Measurements from ENCODE around the gene FGD5.

Gene FGD5

DNA sequence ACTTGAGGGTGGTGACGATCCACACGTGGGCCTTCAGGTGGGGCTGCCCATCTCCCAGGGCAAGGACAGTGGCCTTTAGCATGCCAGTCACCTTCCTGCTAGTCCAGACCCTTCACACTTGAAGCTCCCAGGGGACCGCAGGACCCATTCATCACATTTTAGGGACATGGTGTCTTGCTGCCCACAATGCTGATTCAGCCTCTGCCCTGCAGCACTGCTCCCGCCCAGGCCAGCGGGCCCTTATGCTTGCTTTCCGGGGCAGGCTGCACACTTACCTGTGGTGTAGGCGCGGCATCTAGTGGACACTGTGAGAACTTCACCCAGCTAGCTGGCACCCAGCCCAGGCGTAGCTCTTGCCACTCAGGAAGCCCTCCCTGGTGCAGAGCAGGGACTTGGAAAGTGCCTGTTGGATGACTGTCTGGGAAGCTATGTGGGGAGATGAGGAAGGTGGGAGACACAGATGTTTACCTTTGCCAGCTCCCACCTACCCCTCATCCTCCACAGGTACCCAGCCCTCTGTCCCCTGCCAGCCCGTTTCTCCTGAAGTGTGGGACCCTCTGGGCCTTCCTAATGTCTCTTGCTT is 102.4 kb downstream of the FGD5 start:
- in situ Hi-C loops (cut with MboI; ENCODE audit: low pct_unique_long_range_greater_than_20kb, low sequenced_read_pairs, unreplicated experiment) = loop anchor here (10.0 to 25.0 kb wide), 2 partner anchors 126 to 259 kb away; partner anchors contain the start of gene CCDC174
- TF ChIP-seq, protein P1, sequence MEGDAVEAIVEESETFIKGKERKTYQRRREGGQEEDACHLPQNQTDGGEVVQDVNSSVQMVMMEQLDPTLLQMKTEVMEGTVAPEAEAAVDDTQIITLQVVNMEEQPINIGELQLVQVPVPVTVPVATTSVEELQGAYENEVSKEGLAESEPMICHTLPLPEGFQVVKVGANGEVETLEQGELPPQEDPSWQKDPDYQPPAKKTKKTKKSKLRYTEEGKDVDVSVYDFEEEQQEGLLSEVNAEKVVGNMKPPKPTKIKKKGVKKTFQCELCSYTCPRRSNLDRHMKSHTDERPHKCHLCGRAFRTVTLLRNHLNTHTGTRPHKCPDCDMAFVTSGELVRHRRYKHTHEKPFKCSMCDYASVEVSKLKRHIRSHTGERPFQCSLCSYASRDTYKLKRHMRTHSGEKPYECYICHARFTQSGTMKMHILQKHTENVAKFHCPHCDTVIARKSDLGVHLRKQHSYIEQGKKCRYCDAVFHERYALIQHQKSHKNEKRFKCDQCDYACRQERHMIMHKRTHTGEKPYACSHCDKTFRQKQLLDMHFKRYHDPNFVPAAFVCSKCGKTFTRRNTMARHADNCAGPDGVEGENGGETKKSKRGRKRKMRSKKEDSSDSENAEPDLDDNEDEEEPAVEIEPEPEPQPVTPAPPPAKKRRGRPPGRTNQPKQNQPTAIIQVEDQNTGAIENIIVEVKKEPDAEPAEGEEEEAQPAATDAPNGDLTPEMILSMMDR (IDR thresholded peaks at IDR 0.05; ENCODE audit: extremely low read depth, insufficient read depth, missing control alignments) = peak; percentile 97
- DNase-seq (ENCODE audit: low spot score) = peak; percentile 81

DNA sequence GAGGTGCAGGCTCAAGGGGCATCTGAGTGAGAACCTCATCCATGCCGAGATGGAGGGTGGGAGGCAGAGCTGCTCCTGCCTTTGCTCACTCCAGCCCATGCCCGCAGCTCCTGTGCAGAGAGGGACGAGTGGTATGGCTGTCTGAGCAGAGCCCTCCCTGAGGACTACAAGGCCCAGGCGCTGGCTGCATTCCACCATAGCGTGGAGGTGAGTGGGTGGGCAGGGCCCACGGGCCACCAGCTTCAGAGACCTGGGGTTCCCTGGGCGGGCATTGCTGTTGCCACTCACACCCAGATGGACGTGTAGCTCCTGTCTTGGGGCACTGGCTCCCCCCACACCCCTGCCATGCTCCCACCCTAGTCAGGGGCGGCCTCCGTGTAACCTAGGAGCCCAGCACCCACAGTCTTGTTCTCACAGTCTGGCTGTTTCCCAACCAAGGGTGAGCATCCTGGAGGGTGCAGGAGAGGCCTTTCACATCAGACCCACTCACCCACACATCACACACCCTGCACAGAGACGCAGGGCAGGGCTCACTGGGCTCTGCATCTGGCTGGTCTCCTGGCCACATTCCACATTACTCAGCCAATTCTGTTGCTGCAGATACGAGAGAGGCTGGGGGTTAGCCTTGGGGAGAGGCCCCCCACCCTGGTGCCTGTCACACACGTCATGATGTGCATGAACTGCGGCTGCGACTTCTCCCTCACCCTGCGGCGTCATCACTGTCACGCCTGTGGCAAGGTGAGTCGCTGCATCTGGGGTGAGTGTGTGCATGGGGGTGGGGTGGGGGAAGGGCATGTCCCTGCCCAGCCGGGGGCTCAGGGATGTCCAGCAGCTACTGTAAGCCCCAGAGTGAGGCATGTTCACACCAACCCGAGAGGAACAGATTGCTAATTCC is 103.3 kb downstream of the FGD5 start:
- DNase-seq (ENCODE audit: low spot score) = peak; percentile 4
- in situ Hi-C loops (cut with MboI; ENCODE audit: low pct_unique_long_range_greater_than_20kb, low sequenced_read_pairs, unreplicated experiment) = loop anchor here (10.0 to 25.0 kb wide), 2 partner anchors 127 to 260 kb away; partner anchors contain the start of gene CCDC174
- TF ChIP-seq, protein P1 (IDR thresholded peaks at IDR 0.05; ENCODE audit: extremely low read depth, insufficient read depth, missing control alignments) = no peak

DNA sequence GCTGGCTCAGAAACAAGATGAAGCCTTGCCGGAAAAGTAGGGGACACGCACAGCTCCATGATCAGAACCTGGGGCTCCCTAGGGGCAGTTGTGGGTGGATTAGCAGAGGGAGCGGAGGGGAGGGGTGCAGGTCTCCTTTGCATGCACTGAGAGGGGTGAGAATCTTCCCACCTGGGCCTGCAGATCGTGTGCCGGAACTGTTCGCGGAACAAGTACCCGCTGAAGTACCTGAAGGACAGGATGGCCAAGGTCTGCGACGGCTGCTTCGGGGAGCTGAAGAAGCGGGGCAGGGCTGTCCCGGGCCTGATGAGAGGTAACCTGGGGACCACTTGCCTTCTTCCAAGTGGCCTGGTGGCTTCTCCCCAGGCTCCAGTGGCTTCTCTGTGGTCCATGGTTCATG is 104.1 kb downstream of the FGD5 start:
- in situ Hi-C loops (cut with MboI; ENCODE audit: low pct_unique_long_range_greater_than_20kb, low sequenced_read_pairs, unreplicated experiment) = loop anchor here (10.0 to 25.0 kb wide), 2 partner anchors 128 to 261 kb away; partner anchors contain the start of gene CCDC174
- TF ChIP-seq, protein P1 (IDR thresholded peaks at IDR 0.05; ENCODE audit: extremely low read depth, insufficient read depth, missing control alignments) = no peak
- DNase-seq (ENCODE audit: low spot score) = no peak

DNA sequence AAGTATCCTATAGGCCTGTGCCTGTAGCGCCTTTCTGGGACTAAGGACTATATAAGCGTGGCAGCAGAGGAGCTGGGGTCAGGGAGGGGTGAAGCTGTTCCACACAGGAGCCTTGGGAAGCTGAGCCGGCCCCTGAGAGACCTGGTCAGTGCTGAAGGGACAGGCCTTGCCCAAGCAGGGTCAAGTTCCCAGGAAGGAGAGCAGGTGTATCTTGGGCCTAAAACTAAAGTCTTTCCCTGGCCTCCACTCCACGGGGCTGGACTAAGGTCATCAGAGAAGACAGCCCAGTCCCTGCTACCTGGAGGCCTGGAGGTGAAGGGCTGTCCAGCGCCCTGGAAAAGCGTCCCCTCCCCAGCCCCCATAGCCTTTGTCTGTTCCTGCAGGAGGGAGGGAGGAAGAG is 104.7 kb downstream of the FGD5 start:
- in situ Hi-C loops (cut with MboI; ENCODE audit: low pct_unique_long_range_greater_than_20kb, low sequenced_read_pairs, unreplicated experiment) = loop anchor here (10.0 to 25.0 kb wide), 2 partner anchors 129 to 261 kb away; partner anchors contain the start of gene CCDC174
- no peak for DNase-seq (ENCODE audit: low spot score)
- TF ChIP-seq, protein P1 (IDR thresholded peaks at IDR 0.05; ENCODE audit: extremely low read depth, insufficient read depth, missing control alignments) = no peak

DNA sequence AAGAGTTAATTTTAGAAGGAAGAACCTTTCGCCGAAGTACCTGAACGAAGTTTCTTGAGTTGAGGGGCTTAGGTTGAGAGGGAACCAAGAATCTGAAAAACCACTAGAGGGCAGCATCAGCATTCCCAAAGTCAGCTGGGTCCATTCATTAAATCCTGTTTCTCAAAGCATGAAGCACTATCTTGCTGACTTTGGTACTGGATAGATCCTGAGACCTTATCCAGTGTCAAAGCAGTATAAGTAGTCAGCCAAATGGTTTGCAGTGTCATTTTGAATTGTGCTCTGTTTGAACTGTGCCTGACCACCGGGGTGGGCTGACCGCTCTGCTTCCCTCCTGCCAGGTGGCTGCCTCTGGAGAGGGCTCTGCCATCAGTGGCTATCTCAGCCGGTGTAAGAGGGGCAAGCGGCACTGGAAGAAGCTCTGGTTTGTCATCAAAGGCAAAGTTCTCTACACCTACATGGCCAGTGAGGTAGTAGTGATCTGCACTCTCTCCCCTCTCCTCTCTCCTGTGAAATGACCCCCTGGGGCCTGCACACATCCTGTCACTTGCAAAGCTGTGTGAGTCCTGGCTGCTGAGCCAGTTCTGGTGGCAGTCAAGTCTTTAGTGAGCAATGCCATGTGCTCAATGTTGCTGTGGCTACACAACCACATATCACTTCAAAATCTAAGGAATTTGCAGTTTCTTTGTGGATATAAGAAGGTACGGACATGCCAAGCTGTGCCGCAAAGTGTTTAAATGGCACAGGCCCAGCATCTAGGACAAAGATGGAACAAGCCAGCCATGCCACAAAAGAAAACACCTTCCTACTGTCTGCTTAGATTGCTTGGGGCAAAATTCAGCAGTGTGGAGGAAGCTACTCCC is 107.2 kb downstream of the FGD5 start:
- in situ Hi-C loops (cut with MboI; ENCODE audit: low pct_unique_long_range_greater_than_20kb, low sequenced_read_pairs, unreplicated experiment) = loop anchor here (10.0 kb wide), 1 partner anchor 131 kb away; no protein-coding TSS in a partner anchor
- TF ChIP-seq, protein P1 (IDR thresholded peaks at IDR 0.05; ENCODE audit: extremely low read depth, insufficient read depth, missing control alignments) = peak; percentile 67
- DNase-seq (ENCODE audit: low spot score) = peak; percentile 58

DNA sequence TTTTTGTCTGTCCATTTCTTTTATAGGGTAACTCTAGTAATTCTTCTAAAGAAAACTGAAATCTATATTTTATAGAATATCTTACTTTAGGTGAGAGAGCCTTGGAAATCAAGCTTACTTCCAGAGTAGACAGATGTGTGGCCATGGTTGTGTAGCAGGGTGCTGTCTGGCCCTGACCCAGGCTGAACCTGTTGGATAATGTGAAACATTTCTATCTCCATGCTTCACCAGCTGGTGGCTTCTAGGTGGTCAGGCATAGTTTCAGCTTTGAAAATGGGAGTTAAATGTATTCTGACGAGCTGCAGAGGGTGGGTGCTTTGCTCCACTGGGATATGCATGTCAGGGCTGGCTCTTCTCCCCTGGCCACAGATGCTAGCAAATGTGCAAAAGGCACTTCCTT is 107.8 kb downstream of the FGD5 start:
- TF ChIP-seq, protein P1 (IDR thresholded peaks at IDR 0.05; ENCODE audit: extremely low read depth, insufficient read depth, missing control alignments) = no peak
- in situ Hi-C loops (cut with MboI; ENCODE audit: low pct_unique_long_range_greater_than_20kb, low sequenced_read_pairs, unreplicated experiment) = loop anchor here (10.0 kb wide), 1 partner anchor 132 kb away; no protein-coding TSS in a partner anchor
- DNase-seq (ENCODE audit: low spot score) = no peak

Measured in GM13977 (cell line).